ENCODE results near the gene FAR2. TPM values are rescaled to one million over a fixed set of nuclear protein-coding genes. Genes with fewer than 3 reads are reported as not detected.

Gene FAR2
- total and polyA plus RNA-seq, 2 experiments from 2014 or later: 2.1 to 3.6 TPM

- peak; percentile 57 for DNase-seq
- 0 out of 2 replicates have a peak overlapping the region, but pooled peaks have one; percentile 0 for H2AFZ ChIP-seq
- H3K9me3 ChIP-seq (ENCODE audit: low read depth): no peaks in the 10 kb centered on the region
- H3K4me3 ChIP-seq: no peak overlapping the region
- in situ Hi-C loops (cut with MboI): no loop called here
- H3K4me2 ChIP-seq (ENCODE audit: unreplicated experiment): peak overlapping the region; percentile 10
- no peaks in the 10 kb centered on the region for H3K27me3 ChIP-seq (replicated peaks; ENCODE audit: insufficient read depth)
- H3K9me2 ChIP-seq (ENCODE audit: insufficient read depth): no peaks in the 10 kb centered on the region
- 19 to 22% methylated on average over 8 of the region's 8 CpGs for WGBS, 2 experiments (ENCODE audit: low coverage in 1 of 2, low lambda C conversion rate in 2 of 2, missing lambda C conversion rate in 2 of 2)
- H3K27ac ChIP-seq: 0 out of 2 replicates have a peak overlapping the region, but pooled peaks have one; percentile 13
- H4K20me1 ChIP-seq (ENCODE audit: insufficient read depth): no peaks in the 10 kb centered on the region
- H3K79me2 ChIP-seq (ENCODE audit: insufficient read depth): no peaks in the 10 kb centered on the region
- TF ChIP-seq EZH2 (IDR thresholded peaks at IDR 0.05; ENCODE audit: insufficient read depth, poor library complexity, severe bottlenecking) (no peak), EZH2phosphoT487 (IDR thresholded peaks at IDR 0.05; ENCODE audit: insufficient read depth, low read depth) (no peak)
- peaks cover 37% of the 10 kb centered on the region for H3K4me1 ChIP-seq (ENCODE audit: insufficient read depth)
- H3F3A ChIP-seq (ENCODE audit: insufficient read depth): peaks cover 50% of the 10 kb centered on the region
- H3K36me3 ChIP-seq (ENCODE audit: low read depth): no peaks in the 10 kb centered on the region
- H3K9ac ChIP-seq: no peak overlapping the region
Observed at GRCh38 chr12:29317556-29318363, 168.7 kb downstream of the FAR2 start.

GRCh38 chr12:29320295-29321085, 171.4 kb downstream of the FAR2 start:
- Histone ChIP-seq H3F3A (ENCODE audit: insufficient read depth) (peaks cover 50% of the 10 kb centered on the region), H3K36me3 (ENCODE audit: low read depth) (no peaks in the 10 kb centered on the region), H4K20me1 (ENCODE audit: insufficient read depth) (no peaks in the 10 kb centered on the region), H3K9me2 (ENCODE audit: insufficient read depth) (no peaks in the 10 kb centered on the region), H3K27ac (peak overlapping the region; percentile 51), H3K9ac (no peak overlapping the region), H3K27me3 (replicated peaks; ENCODE audit: insufficient read depth) (no peaks in the 10 kb centered on the region), H3K79me2 (ENCODE audit: insufficient read depth) (no peaks in the 10 kb centered on the region), H2AFZ (no peak overlapping the region), H3K9me3 (ENCODE audit: low read depth) (no peaks in the 10 kb centered on the region), H3K4me1 (ENCODE audit: insufficient read depth) (peaks cover 37% of the 10 kb centered on the region), H3K4me2 (ENCODE audit: unreplicated experiment) (peak overlapping the region; percentile 19), H3K4me3 (no peak overlapping the region)
- DNase-seq: peak; percentile 89
- TF ChIP-seq EZH2phosphoT487 (IDR thresholded peaks at IDR 0.05; ENCODE audit: insufficient read depth, low read depth) (no peak), EZH2 (IDR thresholded peaks at IDR 0.05; ENCODE audit: insufficient read depth, poor library complexity, severe bottlenecking) (no peak)
- in situ Hi-C loops (cut with MboI): no loop called here
- 40 to 42% methylated on average over 2 of the region's 2 CpGs for WGBS, 2 experiments (ENCODE audit: low coverage in 1 of 2, low lambda C conversion rate in 2 of 2, missing lambda C conversion rate in 2 of 2)

- in situ Hi-C loops (cut with MboI): no loop called here
- H3F3A ChIP-seq (ENCODE audit: insufficient read depth): peaks cover 41% of the 10 kb centered on the region
- no peak overlapping the region for H3K9ac ChIP-seq
- H3K9me2 ChIP-seq (ENCODE audit: insufficient read depth): no peaks in the 10 kb centered on the region
- WGBS, 2 experiments (ENCODE audit: low coverage in 1 of 2, low lambda C conversion rate in 2 of 2, missing lambda C conversion rate in 2 of 2): 96 to 99% methylated on average over 3 of the region's 3 CpGs
- H3K4me2 ChIP-seq (ENCODE audit: unreplicated experiment): no peak overlapping the region
- H4K20me1 ChIP-seq (ENCODE audit: insufficient read depth): no peaks in the 10 kb centered on the region
- H3K9me3 ChIP-seq (ENCODE audit: low read depth): no peaks in the 10 kb centered on the region
- H3K4me1 ChIP-seq (ENCODE audit: insufficient read depth): peaks cover 29% of the 10 kb centered on the region
- TF ChIP-seq EZH2phosphoT487 (IDR thresholded peaks at IDR 0.05; ENCODE audit: insufficient read depth, low read depth) (no peak), EZH2 (IDR thresholded peaks at IDR 0.05; ENCODE audit: insufficient read depth, poor library complexity, severe bottlenecking) (no peak)
- no peak overlapping the region for H3K4me3 ChIP-seq
- no peaks in the 10 kb centered on the region for H3K79me2 ChIP-seq (ENCODE audit: insufficient read depth)
- H2AFZ ChIP-seq: no peak overlapping the region
- DNase-seq: no peak
- no peaks in the 10 kb centered on the region for H3K27me3 ChIP-seq (replicated peaks; ENCODE audit: insufficient read depth)
- H3K36me3 ChIP-seq (ENCODE audit: low read depth): no peaks in the 10 kb centered on the region
- no peak overlapping the region for H3K27ac ChIP-seq
Observed at GRCh38 chr12:29322157-29322556, 173.1 kb downstream of the FAR2 start.

GRCh38 chr12:29329411-29329810, 180.3 kb downstream of the FAR2 start:
- Histone ChIP-seq H3K27ac (no peak overlapping the region), H3K9me3 (ENCODE audit: low read depth) (no peaks in the 10 kb centered on the region), H3K27me3 (replicated peaks; ENCODE audit: insufficient read depth) (no peaks in the 10 kb centered on the region), H3K9ac (no peak overlapping the region), H3K79me2 (ENCODE audit: insufficient read depth) (no peaks in the 10 kb centered on the region), H2AFZ (no peak overlapping the region), H3F3A (ENCODE audit: insufficient read depth) (no peaks in the 10 kb centered on the region), H3K4me2 (ENCODE audit: unreplicated experiment) (no peak overlapping the region), H4K20me1 (ENCODE audit: insufficient read depth) (no peaks in the 10 kb centered on the region), H3K9me2 (ENCODE audit: insufficient read depth) (no peaks in the 10 kb centered on the region), H3K36me3 (ENCODE audit: low read depth) (no peaks in the 10 kb centered on the region), H3K4me1 (ENCODE audit: insufficient read depth) (no peaks in the 10 kb centered on the region), H3K4me3 (no peak overlapping the region)
- in situ Hi-C loops (cut with MboI): no loop called here
- no peak for DNase-seq
- no peak for TF ChIP-seq EZH2phosphoT487 (IDR thresholded peaks at IDR 0.05; ENCODE audit: insufficient read depth, low read depth)
- no peak for TF ChIP-seq EZH2 (IDR thresholded peaks at IDR 0.05; ENCODE audit: insufficient read depth, poor library complexity, severe bottlenecking)
- WGBS, 2 experiments (ENCODE audit: low coverage in 1 of 2, low lambda C conversion rate in 2 of 2, missing lambda C conversion rate in 2 of 2): 96 to 100% methylated on average over 1 of the region's 1 CpG
